ENCODE measurements around the gene TNK1. TPM values are rescaled to one million over a fixed set of nuclear protein-coding genes. Genes with fewer than 3 reads are reported as not detected.

The TNK1 gene
- total RNA-seq, 1 donor from 2014 or later: 1.7 TPM

DNA sequence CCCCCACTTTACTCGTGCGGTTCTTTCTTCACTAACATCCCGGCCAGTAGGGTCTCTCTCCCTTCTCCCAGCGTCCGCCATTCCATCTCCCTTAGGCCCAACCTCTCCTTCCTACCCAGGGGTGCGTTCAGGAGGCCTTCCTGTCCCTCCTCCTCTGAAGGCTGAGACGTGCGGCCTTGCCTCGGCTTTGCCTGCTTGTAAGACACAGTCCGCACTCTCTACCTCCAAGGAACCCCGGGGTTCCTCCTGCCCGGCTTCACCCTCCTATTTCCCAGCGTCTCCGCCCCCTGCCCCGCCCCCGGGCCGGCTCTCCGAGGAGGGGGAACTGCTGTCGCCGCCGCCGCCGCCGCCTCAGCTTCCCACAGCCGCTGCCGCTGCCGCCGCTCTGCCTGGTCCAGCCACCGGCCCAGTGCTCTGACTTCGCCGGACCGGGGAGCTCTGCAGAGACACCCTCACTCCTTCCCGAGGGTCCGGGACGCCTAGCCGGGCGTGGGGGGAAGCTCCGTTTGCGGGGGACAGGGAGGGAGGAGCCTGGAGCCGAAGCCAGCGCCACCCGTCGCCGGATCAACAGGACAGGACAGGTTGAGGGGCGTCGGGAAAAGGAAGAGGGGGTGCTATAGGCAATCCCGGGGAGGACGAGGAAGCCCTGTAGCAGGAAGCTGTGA, 57.2 kb downstream of the TNK1 start:
- peak; percentile 68 for DNase-seq (ENCODE audit: low spot score)
- TF ChIP-seq, protein P1, sequence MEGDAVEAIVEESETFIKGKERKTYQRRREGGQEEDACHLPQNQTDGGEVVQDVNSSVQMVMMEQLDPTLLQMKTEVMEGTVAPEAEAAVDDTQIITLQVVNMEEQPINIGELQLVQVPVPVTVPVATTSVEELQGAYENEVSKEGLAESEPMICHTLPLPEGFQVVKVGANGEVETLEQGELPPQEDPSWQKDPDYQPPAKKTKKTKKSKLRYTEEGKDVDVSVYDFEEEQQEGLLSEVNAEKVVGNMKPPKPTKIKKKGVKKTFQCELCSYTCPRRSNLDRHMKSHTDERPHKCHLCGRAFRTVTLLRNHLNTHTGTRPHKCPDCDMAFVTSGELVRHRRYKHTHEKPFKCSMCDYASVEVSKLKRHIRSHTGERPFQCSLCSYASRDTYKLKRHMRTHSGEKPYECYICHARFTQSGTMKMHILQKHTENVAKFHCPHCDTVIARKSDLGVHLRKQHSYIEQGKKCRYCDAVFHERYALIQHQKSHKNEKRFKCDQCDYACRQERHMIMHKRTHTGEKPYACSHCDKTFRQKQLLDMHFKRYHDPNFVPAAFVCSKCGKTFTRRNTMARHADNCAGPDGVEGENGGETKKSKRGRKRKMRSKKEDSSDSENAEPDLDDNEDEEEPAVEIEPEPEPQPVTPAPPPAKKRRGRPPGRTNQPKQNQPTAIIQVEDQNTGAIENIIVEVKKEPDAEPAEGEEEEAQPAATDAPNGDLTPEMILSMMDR (IDR thresholded peaks at IDR 0.05; ENCODE audit: unreplicated experiment): no peak
- Mint-ChIP-seq H3K27ac (ENCODE audit: unreplicated experiment) (peak overlapping the region; percentile 55), H3K9me3 (ENCODE audit: unreplicated experiment) (no peaks in the 10 kb centered on the region), H3K27me3 (ENCODE audit: unreplicated experiment) (peaks cover 26% of the 10 kb centered on the region), H3K4me3 (ENCODE audit: unreplicated experiment) (peak overlapping the region; percentile 89), H3K36me3 (ENCODE audit: low read depth, unreplicated experiment) (no peaks in the 10 kb centered on the region), H3K4me1 (ENCODE audit: unreplicated experiment) (peaks cover 36% of the 10 kb centered on the region)

DNA sequence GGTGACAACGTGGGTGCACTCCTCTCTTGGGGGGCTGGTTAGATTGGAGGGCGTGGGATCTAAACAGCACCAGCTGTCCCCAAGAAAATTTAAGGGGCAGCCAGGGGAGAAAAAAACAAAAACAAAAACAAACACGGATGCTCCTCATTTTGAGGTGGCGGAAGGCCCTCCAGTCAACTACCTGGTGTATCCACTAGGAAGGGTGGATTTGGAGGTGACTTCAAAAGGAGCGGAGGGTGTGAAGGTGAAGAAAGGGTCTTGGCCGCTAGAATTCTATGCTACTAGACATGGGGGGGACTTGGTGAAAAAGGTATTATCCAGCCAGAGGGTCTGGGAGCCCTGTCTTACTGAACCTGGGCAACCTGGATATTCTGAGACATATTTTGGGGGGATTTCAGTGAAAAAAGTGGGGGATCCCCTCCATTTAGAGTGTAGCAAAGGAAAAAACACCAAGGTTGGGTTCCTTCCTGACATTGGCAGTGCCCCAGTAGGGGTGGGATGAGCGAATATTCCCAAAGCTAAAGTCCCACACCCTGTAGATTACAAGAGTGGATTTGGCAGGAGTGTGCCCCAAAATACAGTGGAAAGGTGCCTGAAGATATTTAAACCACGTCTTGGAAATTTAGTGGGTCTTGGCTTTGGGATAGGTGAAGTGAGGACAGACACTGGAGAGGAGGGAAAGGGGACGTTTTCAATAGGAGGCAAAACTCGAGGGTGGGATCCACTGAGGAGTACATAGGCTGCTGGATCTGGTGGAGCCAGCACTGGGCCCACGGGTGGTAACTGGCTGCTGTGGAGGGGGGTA, 58.0 kb downstream of the TNK1 start:
- no peaks in the 10 kb centered on the region for H3K9me3 Mint-ChIP-seq (ENCODE audit: unreplicated experiment)
- peak overlapping the region; percentile 86 for H3K4me3 Mint-ChIP-seq (ENCODE audit: unreplicated experiment)
- DNase-seq (ENCODE audit: low spot score): no peak
- H3K4me1 Mint-ChIP-seq (ENCODE audit: unreplicated experiment): peaks cover 38% of the 10 kb centered on the region
- TF ChIP-seq, protein P1 (IDR thresholded peaks at IDR 0.05; ENCODE audit: unreplicated experiment): no peak
- H3K27me3 Mint-ChIP-seq (ENCODE audit: unreplicated experiment): peaks cover 28% of the 10 kb centered on the region
- peak overlapping the region; percentile 55 for H3K27ac Mint-ChIP-seq (ENCODE audit: unreplicated experiment)
- no peaks in the 10 kb centered on the region for H3K36me3 Mint-ChIP-seq (ENCODE audit: low read depth, unreplicated experiment)

Other genes with a start within 250 kb of the TNK1 start
- gene ASGR1, start 201.7 kb upstream of the TNK1 start, total RNA-seq (ENCODE audit: unreplicated experiment): 23.9 TPM
- gene DLG4, start 161.3 kb upstream of the TNK1 start, total RNA-seq (ENCODE audit: unreplicated experiment): 44.3 TPM
- gene ACADVL, start 161.2 kb upstream of the TNK1 start, total RNA-seq (ENCODE audit: unreplicated experiment): 281 TPM
- 58.2 TPM for gene DVL2, start 146.6 kb upstream of the TNK1 start, total RNA-seq (ENCODE audit: unreplicated experiment)
- 80.9 TPM for gene PHF23, start 141.6 kb upstream of the TNK1 start, total RNA-seq (ENCODE audit: unreplicated experiment)
- gene GABARAP, start 138.6 kb upstream of the TNK1 start, total RNA-seq (ENCODE audit: unreplicated experiment): 418 TPM
- gene CTDNEP1, start 129.4 kb upstream of the TNK1 start, total RNA-seq (ENCODE audit: unreplicated experiment): 148 TPM
- gene ELP5, start 128.9 kb upstream of the TNK1 start, total RNA-seq (ENCODE audit: unreplicated experiment): 36.9 TPM
- 65.7 TPM for gene CLDN7, start 118.6 kb upstream of the TNK1 start, total RNA-seq (ENCODE audit: unreplicated experiment)
- gene SLC2A4, start 99.4 kb upstream of the TNK1 start, total RNA-seq (ENCODE audit: unreplicated experiment): 2.2 TPM
- gene YBX2, start 86.5 kb upstream of the TNK1 start, total RNA-seq (ENCODE audit: unreplicated experiment): 14.6 TPM
- 362 TPM for gene EIF5A, start 73.5 kb upstream of the TNK1 start, total RNA-seq (ENCODE audit: unreplicated experiment)
- 56.8 TPM for gene GPS2, start 65.7 kb upstream of the TNK1 start, total RNA-seq (ENCODE audit: unreplicated experiment)
- 55.7 TPM for gene NEURL4, start 51.8 kb upstream of the TNK1 start, total RNA-seq (ENCODE audit: unreplicated experiment)
- 5.5 TPM for gene ACAP1, start 44.6 kb upstream of the TNK1 start, total RNA-seq (ENCODE audit: unreplicated experiment)
- gene KCTD11, start 28.9 kb upstream of the TNK1 start, total RNA-seq (ENCODE audit: unreplicated experiment): 4.8 TPM
- gene TMEM95, start 25.9 kb upstream of the TNK1 start, total RNA-seq (ENCODE audit: unreplicated experiment): not detected
- 74.2 TPM for gene PLSCR3, start 13.4 kb downstream of the TNK1 start, total RNA-seq (ENCODE audit: unreplicated experiment)
- 94.7 TPM for gene TMEM256, start 23.0 kb downstream of the TNK1 start, total RNA-seq (ENCODE audit: unreplicated experiment)
- gene NLGN2, start 26.8 kb downstream of the TNK1 start, total RNA-seq (ENCODE audit: unreplicated experiment): 54.8 TPM
- gene SPEM1, start 39.2 kb downstream of the TNK1 start, total RNA-seq (ENCODE audit: unreplicated experiment): 0.38 TPM
- gene SPEM2, start 44.5 kb downstream of the TNK1 start, total RNA-seq (ENCODE audit: unreplicated experiment): 0.15 TPM
- gene SPEM3, start 47.8 kb downstream of the TNK1 start, total RNA-seq (ENCODE audit: unreplicated experiment): not detected
- gene TMEM102, start 54.3 kb downstream of the TNK1 start, total RNA-seq (ENCODE audit: unreplicated experiment): 6.1 TPM
- 19.7 TPM for gene FGF11, start 58.4 kb downstream of the TNK1 start, total RNA-seq (ENCODE audit: unreplicated experiment)
- 11.8 TPM for gene CHRNB1, start 64.0 kb downstream of the TNK1 start, total RNA-seq (ENCODE audit: unreplicated experiment)
- gene ZBTB4, start 98.5 kb downstream of the TNK1 start, total RNA-seq (ENCODE audit: unreplicated experiment): 21.5 TPM
- not detected for gene SLC35G6, start 100.4 kb downstream of the TNK1 start, total RNA-seq (ENCODE audit: unreplicated experiment)
- 198 TPM for gene POLR2A, start 103.3 kb downstream of the TNK1 start, total RNA-seq (ENCODE audit: unreplicated experiment)
- gene TNFSF12, start 168.0 kb downstream of the TNK1 start, total RNA-seq (ENCODE audit: unreplicated experiment): 16.3 TPM
- 5.6 TPM for gene TNFSF13, start 177.7 kb downstream of the TNK1 start, total RNA-seq (ENCODE audit: unreplicated experiment)
- gene SENP3, start 180.8 kb downstream of the TNK1 start, total RNA-seq (ENCODE audit: unreplicated experiment): 57.8 TPM
- gene CD68, start 198.5 kb downstream of the TNK1 start, total RNA-seq (ENCODE audit: unreplicated experiment): 1.6 TPM
- gene MPDU1, start 202.8 kb downstream of the TNK1 start, total RNA-seq (ENCODE audit: unreplicated experiment): 51.8 TPM
- 1.3 TPM for gene SOX15, start 209.0 kb downstream of the TNK1 start, total RNA-seq (ENCODE audit: unreplicated experiment)
- gene FXR2, start 233.8 kb downstream of the TNK1 start, total RNA-seq (ENCODE audit: unreplicated experiment): 37.9 TPM
- 100 TPM for gene SAT2, start 246.7 kb downstream of the TNK1 start, total RNA-seq (ENCODE audit: unreplicated experiment)
- gene SHBG, start 249.0 kb downstream of the TNK1 start, total RNA-seq (ENCODE audit: unreplicated experiment): 0.95 TPM